NCI-H2227 treated with DMSO at 0.1 percent for 48 hours (cell line): ENCODE results near the gene RBM17.
"Not testable (repeated sequence)": the region's sequence is repeated elsewhere in the genome, so short reads cannot be mapped to it uniquely, and the experiment has no call there.

Source experiments
- DNase-seq: peaks from one replicate; lab custom pipeline; 2025; lab: John Stamatoyannopoulos, UW

The RBM17 gene

GRCh38 chr10:6161921-6162320 is 73.1 kb downstream of the RBM17 start:
- no peak for DNase-seq

GRCh38 chr10:6162589-6163356 is 73.9 kb downstream of the RBM17 start:
- no peak for DNase-seq

GRCh38 chr10:6163364-6164270 is 74.8 kb downstream of the RBM17 start:
- peak; percentile 28 for DNase-seq

GRCh38 chr10:6164271-6165095 is 75.6 kb downstream of the RBM17 start:
- no peak for DNase-seq

GRCh38 chr10:6165221-6165725 is 76.4 kb downstream of the RBM17 start:
- DNase-seq, result no peak

GRCh38 chr10:6165933-6166332 is 77.1 kb downstream of the RBM17 start:
- not testable (repeated sequence) for DNase-seq
